Sigmoid colon (tissue), 4 donors: ENCODE data around the gene ADCY2.

ENCODE experiments used
- EP300 ChIP-seq, 4 donors: sonication (generic); formaldehyde crosslinking; IDR thresholded peaks; one replicate each; pipeline ENCODE4 v1.6.1; 2017; ENCODE audit warnings: antibody characterized with exemption in 4 of 4
- POLR2A ChIP-seq, 2 donors: fragments of 450-650 bp; IDR thresholded peaks; one replicate each; pipeline ENCODE4 v1.6.1; 2016; ENCODE audit warnings: antibody characterized with exemption in 2 of 2, mild to moderate bottlenecking in 2 of 2, moderate library complexity in 2 of 2
- POLR2AphosphoS5 ChIP-seq, 4 donors: sonication (generic); formaldehyde crosslinking; IDR thresholded peaks; one replicate each; pipeline ENCODE4 v1.6.1; 2017; ENCODE audit warnings: antibody characterized with exemption in 4 of 4
- TF ChIP-seq, protein P1 (sequence below), 4 experiments: fragments of 450-650 bp in 3 of 4; fragments of 200-600 bp in 1 of 4; IDR thresholded peaks; one replicate each; pipeline ENCODE4 v1.5.1; 2016 to 2019; ENCODE audit warnings: antibody characterized with exemption in 4 of 4, mild to moderate bottlenecking in 3 of 4, moderate library complexity in 2 of 4

DNA sequence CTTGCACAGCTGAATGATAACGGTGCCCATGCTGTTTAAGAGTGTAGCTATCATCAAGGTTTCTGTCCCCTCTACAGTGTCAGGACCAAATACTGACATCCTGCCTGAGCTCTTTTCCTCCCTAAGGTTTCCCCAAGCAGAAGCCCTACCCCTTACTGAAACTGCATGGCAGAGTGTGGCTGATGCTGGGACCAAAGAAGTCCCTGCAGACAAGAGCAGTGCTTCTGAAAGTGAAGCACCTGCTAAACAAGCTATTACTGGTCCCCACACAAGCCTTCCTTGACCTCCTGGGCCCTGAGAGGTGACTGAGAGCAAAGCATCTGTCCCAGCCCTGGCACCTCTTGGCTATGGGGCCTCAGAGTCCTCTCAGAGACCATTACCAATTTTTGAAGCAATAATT lies 398.9 kb downstream of the ADCY2 start:
- TF ChIP-seq EP300 (IDR thresholded peaks at IDR 0.05) (no peak), POLR2A (IDR thresholded peaks at IDR 0.05) (no peak), POLR2AphosphoS5 (IDR thresholded peaks at IDR 0.05) (no peak)
- TF ChIP-seq, protein P1, sequence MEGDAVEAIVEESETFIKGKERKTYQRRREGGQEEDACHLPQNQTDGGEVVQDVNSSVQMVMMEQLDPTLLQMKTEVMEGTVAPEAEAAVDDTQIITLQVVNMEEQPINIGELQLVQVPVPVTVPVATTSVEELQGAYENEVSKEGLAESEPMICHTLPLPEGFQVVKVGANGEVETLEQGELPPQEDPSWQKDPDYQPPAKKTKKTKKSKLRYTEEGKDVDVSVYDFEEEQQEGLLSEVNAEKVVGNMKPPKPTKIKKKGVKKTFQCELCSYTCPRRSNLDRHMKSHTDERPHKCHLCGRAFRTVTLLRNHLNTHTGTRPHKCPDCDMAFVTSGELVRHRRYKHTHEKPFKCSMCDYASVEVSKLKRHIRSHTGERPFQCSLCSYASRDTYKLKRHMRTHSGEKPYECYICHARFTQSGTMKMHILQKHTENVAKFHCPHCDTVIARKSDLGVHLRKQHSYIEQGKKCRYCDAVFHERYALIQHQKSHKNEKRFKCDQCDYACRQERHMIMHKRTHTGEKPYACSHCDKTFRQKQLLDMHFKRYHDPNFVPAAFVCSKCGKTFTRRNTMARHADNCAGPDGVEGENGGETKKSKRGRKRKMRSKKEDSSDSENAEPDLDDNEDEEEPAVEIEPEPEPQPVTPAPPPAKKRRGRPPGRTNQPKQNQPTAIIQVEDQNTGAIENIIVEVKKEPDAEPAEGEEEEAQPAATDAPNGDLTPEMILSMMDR (IDR thresholded peaks at IDR 0.05), result no peak
